BJ (cell line): ENCODE results near the gene RHOT2. TPM values are rescaled to one million over a fixed set of nuclear protein-coding genes. Genes with fewer than 3 reads are reported as not detected.

Experiments used
- CTCF ChIA-PET: fragments of 350-600 bp; formaldehyde crosslinking; extraction: SDS; loops from one replicate; lab custom pipeline; 2021; ENCODE audit warnings: antibody characterized with exemption, inconsistent platforms; lab: Yijun Ruan, JAX
- POLR2A ChIA-PET: fragments of 300-600 bp; sonication (Branson Sonifier 250); formaldehyde crosslinking; extraction: SDS; loops from one replicate; lab custom pipeline; 2021; ENCODE audit warnings: antibody characterized with exemption; lab: Charles Lee
- DNase-seq: peaks from one replicate; pipeline ENCODE4 v3.0.0-alpha.2; 2011; ENCODE audit warnings: low read depth
- H3K27me3 ChIP-seq: 2 replicates; pipeline ENCODE4 v1.6.0; 2011; ENCODE audit warnings: low read length; ENCODE audit not compliant: control insufficient read depth, insufficient read depth
- H3K36me3 ChIP-seq: 2 replicates; pipeline ENCODE4 v1.5.1; 2011; ENCODE audit warnings: low read length; ENCODE audit not compliant: control insufficient read depth, insufficient read depth
- H3K4me3 ChIP-seq: 2 replicates; pipeline ENCODE4 v1.5.1; 2011; ENCODE audit warnings: low read depth, mild to moderate bottlenecking, control low read depth, low read length
- polyA plus RNA-seq: library from polyadenylated mRNA; depleted of rRNA; stranded (reverse); fragments of >200 nt; gene quantifications from 2 replicates; pipeline ENCODE4 v1.2.3, GENCODE V29; 2011
- TF ChIP-seq, protein P1 (sequence below): IDR thresholded peaks from 2 replicates; pipeline ENCODE4 v1.5.1; 2011; ENCODE audit warnings: low read depth, mild to moderate bottlenecking, control low read depth, inconsistent platforms, low read length, moderate library complexity; ENCODE audit not compliant: insufficient read depth

Gene RHOT2
- polyA plus RNA-seq, 1 experiment, result 81.7 TPM

DNA sequence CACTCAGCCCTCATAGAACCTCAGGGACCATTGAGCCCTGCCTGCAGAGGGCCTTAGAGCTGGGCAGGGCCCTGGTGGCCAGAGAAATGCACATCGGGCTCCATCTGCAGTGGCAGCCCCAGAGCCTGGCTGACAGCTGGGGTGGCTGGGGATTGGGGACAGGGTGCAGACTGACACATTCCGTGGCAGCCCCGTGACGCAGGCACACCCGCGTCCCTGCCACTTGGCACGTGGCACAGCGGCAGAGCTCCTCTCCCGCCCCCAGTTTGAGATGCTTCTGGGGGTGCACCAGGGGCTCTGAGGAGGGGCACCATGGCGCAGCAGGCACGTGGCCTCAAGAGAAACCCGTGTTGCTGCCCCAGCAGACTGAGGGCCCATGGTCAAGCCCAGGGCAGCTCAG lies 35.5 kb downstream of the RHOT2 start:
- ChIA-PET POLR2A (interaction anchor here (0.6 kb wide), 1 partner anchor 51 kb away, joined by 3 read pairs; no protein-coding TSS in a partner anchor), CTCF (interaction anchor here (1.1 to 4.2 kb wide), 2 partner anchors 9 to 82 kb away, joined by 8 to 13 read pairs; no protein-coding TSS in a partner anchor)
- Histone ChIP-seq H3K36me3 (no peaks in the 10 kb centered on the region), H3K27me3 (peaks cover 43% of the 10 kb centered on the region), H3K4me3 (no peak overlapping the region)
- no peak for DNase-seq
- TF ChIP-seq, protein P1, sequence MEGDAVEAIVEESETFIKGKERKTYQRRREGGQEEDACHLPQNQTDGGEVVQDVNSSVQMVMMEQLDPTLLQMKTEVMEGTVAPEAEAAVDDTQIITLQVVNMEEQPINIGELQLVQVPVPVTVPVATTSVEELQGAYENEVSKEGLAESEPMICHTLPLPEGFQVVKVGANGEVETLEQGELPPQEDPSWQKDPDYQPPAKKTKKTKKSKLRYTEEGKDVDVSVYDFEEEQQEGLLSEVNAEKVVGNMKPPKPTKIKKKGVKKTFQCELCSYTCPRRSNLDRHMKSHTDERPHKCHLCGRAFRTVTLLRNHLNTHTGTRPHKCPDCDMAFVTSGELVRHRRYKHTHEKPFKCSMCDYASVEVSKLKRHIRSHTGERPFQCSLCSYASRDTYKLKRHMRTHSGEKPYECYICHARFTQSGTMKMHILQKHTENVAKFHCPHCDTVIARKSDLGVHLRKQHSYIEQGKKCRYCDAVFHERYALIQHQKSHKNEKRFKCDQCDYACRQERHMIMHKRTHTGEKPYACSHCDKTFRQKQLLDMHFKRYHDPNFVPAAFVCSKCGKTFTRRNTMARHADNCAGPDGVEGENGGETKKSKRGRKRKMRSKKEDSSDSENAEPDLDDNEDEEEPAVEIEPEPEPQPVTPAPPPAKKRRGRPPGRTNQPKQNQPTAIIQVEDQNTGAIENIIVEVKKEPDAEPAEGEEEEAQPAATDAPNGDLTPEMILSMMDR, result no peak

DNA sequence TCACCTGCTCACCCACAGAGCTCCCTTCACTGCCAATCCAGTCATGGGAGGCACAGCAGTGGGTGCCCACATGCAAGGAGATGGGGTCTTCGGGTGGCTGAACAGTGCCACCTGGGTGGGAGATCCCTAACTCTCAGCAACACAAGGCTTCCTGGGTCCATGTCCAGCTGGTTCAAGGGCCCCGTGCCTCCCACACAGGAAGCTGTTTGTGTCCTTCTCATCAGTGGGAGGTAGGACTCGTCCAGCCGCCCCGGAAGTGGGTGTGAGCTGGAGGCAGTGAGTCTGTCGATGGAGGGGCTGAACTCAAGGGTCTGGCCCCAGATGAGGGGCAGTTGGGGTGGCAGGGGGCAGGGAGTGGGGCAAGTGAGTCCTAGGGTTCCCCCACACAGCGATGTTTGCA lies 36.1 kb downstream of the RHOT2 start:
- POLR2A ChIA-PET, result interaction anchor here (0.6 kb wide), 1 partner anchor 52 kb away, joined by 3 read pairs; no protein-coding TSS in a partner anchor
- Histone ChIP-seq H3K27me3 (peaks cover 43% of the 10 kb centered on the region), H3K4me3 (no peak overlapping the region), H3K36me3 (no peaks in the 10 kb centered on the region)
- TF ChIP-seq, protein P1, result no peak
- DNase-seq, result no peak
- CTCF ChIA-PET, result interaction anchor here (0.6 to 4.2 kb wide), 3 partner anchors 8 to 306 kb away, joined by 3 to 13 read pairs (median 8); no protein-coding TSS in a partner anchor

DNA sequence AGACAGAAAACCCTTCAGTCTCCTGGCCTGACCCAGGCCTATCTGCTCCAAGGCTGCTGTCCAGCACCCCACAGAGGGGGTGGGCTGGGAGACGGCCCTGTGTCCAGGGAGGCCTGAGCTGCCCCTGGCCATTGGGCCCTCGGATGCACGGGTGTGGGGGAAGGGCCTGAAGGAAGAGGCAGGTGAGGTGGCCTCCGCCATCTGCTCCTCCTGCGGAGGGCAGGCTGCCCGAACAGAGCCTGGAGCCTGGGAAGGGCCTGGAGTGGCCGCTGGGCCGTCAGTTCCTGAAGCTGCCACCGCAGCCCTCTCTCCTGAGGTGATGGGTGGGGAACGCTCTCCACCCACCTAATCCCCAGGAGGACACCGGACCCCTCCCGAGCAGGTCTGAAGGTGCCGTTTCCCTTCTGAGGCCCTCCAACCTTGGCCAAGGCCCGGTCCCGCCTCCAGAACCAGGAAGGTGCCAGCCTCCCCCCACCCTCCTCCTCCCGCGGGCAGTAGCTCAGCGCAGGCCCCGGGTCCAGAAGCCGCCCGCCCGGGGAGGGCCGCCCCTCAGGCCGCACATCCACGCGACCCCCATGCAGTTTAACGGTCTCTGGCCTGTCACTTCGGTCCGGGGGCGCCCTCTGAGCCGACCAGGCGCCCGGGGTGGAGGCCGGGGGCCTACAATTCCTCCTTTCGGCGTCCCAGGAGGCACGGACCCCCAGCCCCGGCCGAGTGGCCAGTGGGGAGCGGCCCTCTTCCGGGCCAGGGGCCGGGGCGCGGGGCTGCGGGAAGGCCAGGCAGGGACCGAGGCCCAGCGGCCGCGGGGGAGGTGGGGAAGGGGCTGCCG lies 36.8 kb downstream of the RHOT2 start:
- TF ChIP-seq, protein P1, result no peak
- ChIA-PET POLR2A (no interaction called here), CTCF (interaction anchor here (0.6 to 4.2 kb wide), 2 partner anchors 81 to 307 kb away, joined by 3 to 13 read pairs; no protein-coding TSS in a partner anchor)
- DNase-seq, result no peak
- peak overlapping the region; percentile 11; the same call in 1 of the 2 replicates for H3K4me3 ChIP-seq
- no peaks in the 10 kb centered on the region for H3K36me3 ChIP-seq
- H3K27me3 ChIP-seq, result peaks cover 40% of the 10 kb centered on the region

DNA sequence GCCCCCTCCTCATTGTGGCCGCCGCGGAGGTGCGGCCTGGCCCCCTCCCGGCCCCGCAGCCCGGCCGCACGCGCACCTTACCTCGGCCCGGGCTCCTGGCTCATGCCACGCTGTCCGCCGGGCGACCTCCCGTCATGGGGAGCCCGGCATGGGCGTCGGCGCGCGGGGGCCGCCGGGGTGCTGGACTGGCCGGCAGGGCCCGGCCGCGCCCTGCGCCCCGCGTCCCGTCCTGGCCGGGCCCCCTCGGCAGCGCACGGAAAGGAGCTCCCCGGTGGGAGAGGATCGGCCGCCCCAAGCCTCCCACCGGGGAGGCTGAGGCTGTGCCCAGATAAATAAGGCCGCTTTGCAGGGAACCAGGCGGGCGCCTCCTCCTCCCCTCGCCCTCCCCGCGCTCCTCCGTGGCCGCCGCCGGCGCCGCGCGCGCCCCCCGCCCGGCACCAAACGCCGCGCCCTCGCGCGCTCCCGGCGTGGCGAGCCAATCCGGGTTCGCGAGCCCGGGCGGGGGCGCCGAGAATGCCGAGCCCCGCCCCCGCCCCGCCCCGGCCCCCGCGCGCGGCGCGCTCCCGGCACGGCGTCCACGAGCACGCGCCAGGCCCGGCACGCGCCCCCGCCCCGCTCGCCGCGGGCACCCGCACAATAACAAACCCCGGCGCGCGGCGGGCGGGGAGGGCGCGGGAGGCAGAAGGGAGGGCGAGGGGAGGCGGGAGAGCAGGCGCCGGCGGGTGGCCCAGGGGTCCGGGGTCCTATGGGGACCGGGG lies 37.7 kb downstream of the RHOT2 start, which contains the start of gene FBXL16:
Gene FBXL16, minus strand, starts transcription at position 371 of the 758 bp plus-strand sequence. CDS start 8,396 bp downstream, outside the sequence.
- POLR2A ChIA-PET, result no interaction called here
- Histone ChIP-seq H3K4me3 (peak within 1 kb of the TSS; percentile 23), H3K36me3 (no peaks in the 10 kb centered on the region), H3K27me3 (peaks cover 40% of the 10 kb centered on the region)
- no peak for DNase-seq
- CTCF ChIA-PET, result interaction anchor here (4.2 kb wide), 1 partner anchor 80 kb away, joined by 13 read pairs; no protein-coding TSS in a partner anchor
- TF ChIP-seq, protein P1, result no peak
